Measurements from ENCODE around the gene H3-3A.

- no peak for TF ChIP-seq TAF1 (IDR thresholded peaks at IDR 0.05; ENCODE audit: borderline replicate concordance, insufficient read depth, low read length)
- TF ChIP-seq POLR2AphosphoS5 (IDR thresholded peaks at IDR 0.05; ENCODE audit: low read depth, low read length) = no peak
- no peak for TF ChIP-seq SIN3A (IDR thresholded peaks at IDR 0.05; ENCODE audit: borderline replicate concordance, insufficient read depth, low read length)
- no peak for TF ChIP-seq REST (IDR thresholded peaks at IDR 0.05; ENCODE audit: insufficient read depth in 1 of 2, low read depth in 2 of 2, low read length in 2 of 2)
- TF ChIP-seq FOXP2 (optimal IDR thresholded peaks at IDR 0.05; ENCODE audit: borderline replicate concordance, extremely low read depth, extremely low read length, insufficient read depth) = no peak
Measured at GRCh38 chr1:226086776-226087175, 24.3 kb downstream of the H3-3A start.

Data from PFSK-1 (cell line).